Transverse colon (tissue), 4 donors: ENCODE measurements around the gene TAS1R2.

Experiments used
- CTCF ChIP-seq, 5 experiments: fragments of 200-600 bp in 3 of 5; fragments of 450-650 bp in 2 of 5; sonication (generic) in 3 of 5; IDR thresholded peaks; 1 replicate in 2 of 5; 2 replicates in 3 of 5; pipeline ENCODE4 v1.5.1; 2016 to 2017; ENCODE audit warnings: antibody characterized with exemption in 5 of 5, inconsistent platforms in 3 of 5, mild to moderate bottlenecking in 2 of 5, moderate library complexity in 1 of 5
- EP300 ChIP-seq: sonication (generic); formaldehyde crosslinking; IDR thresholded peaks from one replicate; pipeline ENCODE4 v1.6.1; 2017; ENCODE audit warnings: antibody characterized with exemption, low read depth
- POLR2A ChIP-seq: fragments of 450-650 bp; IDR thresholded peaks from one replicate; pipeline ENCODE4 v1.6.1; 2016; ENCODE audit warnings: antibody characterized with exemption, mild to moderate bottlenecking, moderate library complexity
- POLR2AphosphoS5 ChIP-seq, 3 donors: sonication (generic); formaldehyde crosslinking; IDR thresholded peaks; one replicate each; pipeline ENCODE4 v1.6.1; 2016; ENCODE audit warnings: antibody characterized with exemption in 3 of 3

- TF ChIP-seq POLR2A (no peak), CTCF (IDR thresholded peaks at IDR 0.05) (no peak), POLR2AphosphoS5 (IDR thresholded peaks at IDR 0.05) (no peak), EP300 (no peak)
Measured at GRCh38 chr1:18807334-18808063, 52.0 kb downstream of the TAS1R2 start.
